Prostate gland (tissue), 2 donors: ENCODE data around the gene DNAAF6. TPM values are rescaled to one million over a fixed set of nuclear protein-coding genes. Genes with fewer than 3 reads are reported as not detected.
"Not testable (repeated sequence)": the region's sequence is repeated elsewhere in the genome, so short reads cannot be mapped to it uniquely, and the experiment has no call there.

Experiments
- DNase-seq: peaks from one replicate; pipeline ENCODE4 v3.0.0-alpha.2; 2019; ENCODE audit warnings: low spot score
- H3K27ac ChIP-seq, 2 donors: fragments of 200-600 bp; sonication (generic); 2 replicates each; pipeline ENCODE4 v1.5.1; 2017 to 2019
- H3K27me3 ChIP-seq: fragments of 200-600 bp; sonication (generic); replicated peaks from 2 replicates; pipeline ENCODE4 v1.5.1; 2019; ENCODE audit not compliant: insufficient read depth
- H3K36me3 ChIP-seq, 2 donors: fragments of 200-600 bp; sonication (generic); 1 replicate in 1 of 2; 2 replicates in 1 of 2; pipeline versions ENCODE4 v1.5.1 to v1.8.1; 2017 to 2019
- H3K4me1 ChIP-seq: fragments of 200-600 bp; sonication (generic); replicated peaks from 2 replicates; pipeline ENCODE4 v1.5.1; 2019
- H3K4me3 ChIP-seq, 2 donors: fragments of 200-600 bp; sonication (generic); 2 replicates each; pipeline ENCODE4 v1.5.1; 2017 to 2019
- H3K9me3 ChIP-seq: fragments of 200-600 bp; sonication (generic); 2 replicates; pipeline ENCODE4 v1.5.1; 2017
- CTCF ChIP-seq, 4 experiments: fragments of 200-600 bp in 2 of 4; fragments of 450-650 bp in 2 of 4; sonication (generic) in 2 of 4; IDR thresholded peaks; 1 replicate in 3 of 4; 2 replicates in 1 of 4; pipeline ENCODE4 v1.5.1; 2016 to 2019; ENCODE audit warnings: antibody characterized with exemption in 4 of 4, mild to moderate bottlenecking in 2 of 4, moderate library complexity in 2 of 4
- POLR2A ChIP-seq: fragments of 450-650 bp; IDR thresholded peaks from one replicate; pipeline ENCODE4 v1.6.1; 2016; ENCODE audit warnings: antibody characterized with exemption, mild to moderate bottlenecking
- POLR2AphosphoS5 ChIP-seq: sonication (generic); formaldehyde crosslinking; IDR thresholded peaks from one replicate; pipeline ENCODE4 v1.6.1; 2017; ENCODE audit warnings: antibody characterized with exemption
- WGBS: methylation state at CpG from one replicate; pipeline ENCODE4 v1.1.5; 2018; 5-methylcytosine and 5-hydroxymethylcytosine counted together
- intact Hi-C: fragments of 100-400 bp; cut with DNase I; formaldehyde crosslinking; loops from one replicate; pipeline ENCODE4 v1.14.2; 2022
- total RNA-seq, 2 donors: library from RNA; depleted of rRNA; stranded (reverse); fragments of >200 nt; gene quantifications; one replicate each; pipeline ENCODE4 v1.1.0, GENCODE V29; 2016

Gene DNAAF6
- 1 to 10 TPM in 1 of 2 donors, not detected in 1; 1.4 TPM for total RNA-seq

- 2% methylated on average over 40 of the region's 66 CpGs for WGBS
- no peaks in the 10 kb centered on the region for H3K9me3 ChIP-seq
- H3K27me3 ChIP-seq = no peaks in the 10 kb centered on the region
- peak within 1 kb of the TSS; percentile 31 to 33 for H3K4me3 ChIP-seq
- no peak within 1 kb of the TSS for H3K27ac ChIP-seq
- H3K36me3 ChIP-seq = no peaks in the 10 kb centered on the region
- intact Hi-C loops = no loop called here
- no peak for TF ChIP-seq CTCF (IDR thresholded peaks at IDR 0.05)
- no peak for TF ChIP-seq POLR2AphosphoS5
- TF ChIP-seq POLR2A = no peak
- H3K4me1 ChIP-seq = no peaks in the 10 kb centered on the region
- peak; percentile 42 for DNase-seq
These were observed at the start of gene DNAAF6, which contains the start of gene NUP62CL for GRCh38 chrX:107205770-107206696. TSS of gene DNAAF6 (plus strand) at chrX:107206611. CDS start at chrX:107212876, 6,265 bp downstream. TSS of gene NUP62CL (minus strand) at chrX:107206433. CDS start at chrX:107175146, 31,287 bp downstream.

DNA sequence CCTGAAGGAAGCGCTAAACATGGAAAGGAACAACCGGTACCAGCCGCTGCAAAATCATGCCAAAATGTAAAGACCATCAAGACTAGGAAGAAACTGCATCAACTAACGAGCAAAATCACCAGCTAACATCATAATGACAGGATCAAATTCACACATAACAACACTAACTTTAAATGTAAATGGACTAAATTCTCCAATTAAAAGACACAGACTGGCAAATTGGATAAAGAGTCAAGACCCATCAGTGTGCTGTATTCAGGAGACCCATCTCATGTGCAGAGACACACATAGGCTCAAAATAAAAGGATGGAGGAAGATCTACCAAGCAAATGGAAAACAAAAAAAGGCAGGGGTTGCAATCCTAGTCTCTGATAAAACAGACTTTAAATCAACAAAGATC is 48.8 kb upstream of the DNAAF6 start:
- H3K27ac ChIP-seq, intact Hi-C loops, H3K4me3 ChIP-seq, DNase-seq, H3K4me1 ChIP-seq, H3K36me3 ChIP-seq, H3K9me3 ChIP-seq, H3K27me3 ChIP-seq: not testable (repeated sequence)
- no CpG with 5 or more reads among the region's 4 CpGs for WGBS

DNA sequence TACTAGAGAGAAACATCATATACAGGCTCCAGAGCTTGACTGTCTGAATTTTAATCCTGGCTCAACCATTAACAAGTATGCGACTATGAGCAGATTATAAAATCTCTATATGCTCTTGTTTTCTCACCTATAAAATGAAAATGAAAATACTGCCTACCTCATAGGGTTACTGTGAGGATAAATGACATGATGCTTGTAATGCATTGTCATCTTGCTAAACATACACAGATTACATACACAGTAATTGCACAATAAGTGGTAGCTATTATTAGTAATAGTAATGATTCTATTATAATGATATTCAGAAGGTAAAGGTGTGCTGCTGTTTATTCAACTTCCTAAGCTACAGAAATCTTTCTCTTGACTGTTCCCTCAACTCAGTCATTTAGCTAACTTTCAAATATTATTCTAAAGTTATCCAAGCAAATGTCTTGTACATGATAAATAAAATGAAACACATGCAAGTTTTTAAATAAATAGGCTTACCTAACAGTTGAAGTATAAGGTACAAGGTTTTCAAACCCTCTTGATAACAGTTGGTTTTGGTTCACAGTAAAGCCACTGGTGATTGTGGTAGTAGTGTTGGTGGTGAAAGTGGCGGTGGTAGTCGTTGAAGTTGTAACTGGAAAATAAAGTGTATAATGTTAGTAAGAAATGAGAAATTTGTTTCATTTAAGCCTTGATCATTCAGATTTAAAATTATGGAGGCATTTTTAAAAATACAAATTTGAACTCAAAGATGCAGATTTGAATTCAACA is 39.1 kb upstream of the DNAAF6 start:
- intact Hi-C loops = no loop called here
- no peaks in the 10 kb centered on the region for H3K9me3 ChIP-seq
- no peak for DNase-seq
- TF ChIP-seq POLR2AphosphoS5 (no peak), CTCF (IDR thresholded peaks at IDR 0.05) (no peak), POLR2A (no peak)
- H3K27me3 ChIP-seq = no peaks in the 10 kb centered on the region
- no peak overlapping the region for H3K27ac ChIP-seq
- no peaks in the 10 kb centered on the region for H3K36me3 ChIP-seq
- 88% methylated on average over 3 of the region's 3 CpGs for WGBS
- no peak overlapping the region for H3K4me3 ChIP-seq
- H3K4me1 ChIP-seq = no peaks in the 10 kb centered on the region

- no peaks in the 10 kb centered on the region for H3K4me1 ChIP-seq
- DNase-seq = no peak
- H3K27ac ChIP-seq = no peak overlapping the region
- no peaks in the 10 kb centered on the region for H3K36me3 ChIP-seq
- no peak for TF ChIP-seq POLR2AphosphoS5
- no peak for TF ChIP-seq POLR2A
- no peak for TF ChIP-seq CTCF (IDR thresholded peaks at IDR 0.05)
- H3K4me3 ChIP-seq = no peak overlapping the region
- no peaks in the 10 kb centered on the region for H3K27me3 ChIP-seq
- H3K9me3 ChIP-seq = no peaks in the 10 kb centered on the region
- intact Hi-C loops = no loop called here
These were observed 38.2 kb upstream of the DNAAF6 start for GRCh38 chrX:107168257-107168656.

- no peaks in the 10 kb centered on the region for H3K27me3 ChIP-seq
- no peaks in the 10 kb centered on the region for H3K36me3 ChIP-seq
- H3K27ac ChIP-seq = no peak overlapping the region
- DNase-seq = no peak
- TF ChIP-seq POLR2A (no peak), CTCF (IDR thresholded peaks at IDR 0.05) (no peak)
- H3K9me3 ChIP-seq = no peaks in the 10 kb centered on the region
- intact Hi-C loops = no loop called here
- H3K4me1 ChIP-seq = no peaks in the 10 kb centered on the region
- WGBS = 58% methylated on average over 1 of the region's 1 CpG
- H3K4me3 ChIP-seq = no peak overlapping the region
These were observed 37.7 kb upstream of the DNAAF6 start for GRCh38 chrX:107168712-107169111.
